Effector memory CD4-positive, alpha-beta T cell (primary cell): Measurements from ENCODE around the gene VPS35L.

Source experiments
- DNase-seq, 3 donors: peaks; one replicate each; pipeline ENCODE4 v3.0.0-alpha.2; 2020
- H3K27ac ChIP-seq: 2 replicates; pipeline ENCODE4 v1.7.0; 2013; ENCODE audit warnings: mild to moderate bottlenecking, low read length, moderate library complexity; ENCODE audit not compliant: insufficient read depth, poor library complexity, severe bottlenecking
- H3K27me3 ChIP-seq: replicated peaks from 2 replicates; pipeline ENCODE4 v1.7.0; 2013; ENCODE audit warnings: mild to moderate bottlenecking, low read length; ENCODE audit not compliant: insufficient read depth, control insufficient read depth, poor library complexity, severe bottlenecking
- H3K36me3 ChIP-seq: 2 replicates; pipeline ENCODE4 v1.7.0; 2013; ENCODE audit warnings: mild to moderate bottlenecking, low read length, moderate library complexity; ENCODE audit not compliant: control insufficient read depth, insufficient read depth
- H3K4me1 ChIP-seq: 2 replicates; pipeline ENCODE4 v1.7.0; 2013; ENCODE audit warnings: low read length, mild to moderate bottlenecking; ENCODE audit not compliant: control insufficient read depth, insufficient read depth, poor library complexity, severe bottlenecking
- H3K4me3 ChIP-seq: 2 replicates; pipeline ENCODE4 v1.7.0; 2013; ENCODE audit warnings: low read length, low read depth, mild to moderate bottlenecking; ENCODE audit not compliant: insufficient read depth, poor library complexity, severe bottlenecking
- H3K9me3 ChIP-seq: 2 replicates; pipeline ENCODE4 v1.7.0; 2013; ENCODE audit warnings: mild to moderate bottlenecking, low read length, moderate library complexity; ENCODE audit not compliant: control insufficient read depth

Gene VPS35L

GRCh38 chr16:19609359-19609758 is 53.9 kb downstream of the VPS35L start:
- Histone ChIP-seq H3K4me1 (no peaks in the 10 kb centered on the region), H3K4me3 (no peak overlapping the region), H3K27ac (no peak overlapping the region), H3K27me3 (no peaks in the 10 kb centered on the region), H3K9me3 (no peaks in the 10 kb centered on the region), H3K36me3 (peaks cover 31% of the 10 kb centered on the region)
- no peak for DNase-seq

DNA sequence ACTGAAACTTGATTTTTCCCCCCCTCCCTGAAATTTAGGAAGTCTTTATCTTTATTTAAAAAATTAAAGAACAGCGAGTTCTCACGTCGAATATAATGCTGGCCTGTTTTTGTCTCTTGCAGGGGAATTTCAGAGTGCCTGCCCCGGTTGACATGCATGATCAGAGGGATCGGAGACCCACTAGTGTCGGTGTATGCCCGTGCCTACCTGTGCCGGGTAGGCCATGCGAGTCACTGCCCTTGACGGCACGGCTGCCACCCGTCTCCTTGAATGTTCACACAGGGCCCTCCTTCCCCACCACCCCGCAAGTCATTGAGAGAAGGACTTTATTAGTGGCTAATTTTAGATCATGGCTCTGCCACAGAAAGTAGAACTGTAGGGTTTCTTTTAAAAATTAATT is 54.7 kb downstream of the VPS35L start:
- Histone ChIP-seq H3K27me3 (no peaks in the 10 kb centered on the region), H3K9me3 (no peaks in the 10 kb centered on the region), H3K27ac (no peak overlapping the region), H3K36me3 (peaks cover 31% of the 10 kb centered on the region), H3K4me1 (no peaks in the 10 kb centered on the region), H3K4me3 (no peak overlapping the region)
- no peak for DNase-seq

- DNase-seq: no peak
- Histone ChIP-seq H3K4me1 (no peaks in the 10 kb centered on the region), H3K9me3 (no peaks in the 10 kb centered on the region), H3K27ac (no peak overlapping the region), H3K36me3 (peaks cover 18% of the 10 kb centered on the region), H3K27me3 (no peaks in the 10 kb centered on the region), H3K4me3 (no peak overlapping the region)
Observed at GRCh38 chr16:19613834-19614233, 58.3 kb downstream of the VPS35L start.

DNA sequence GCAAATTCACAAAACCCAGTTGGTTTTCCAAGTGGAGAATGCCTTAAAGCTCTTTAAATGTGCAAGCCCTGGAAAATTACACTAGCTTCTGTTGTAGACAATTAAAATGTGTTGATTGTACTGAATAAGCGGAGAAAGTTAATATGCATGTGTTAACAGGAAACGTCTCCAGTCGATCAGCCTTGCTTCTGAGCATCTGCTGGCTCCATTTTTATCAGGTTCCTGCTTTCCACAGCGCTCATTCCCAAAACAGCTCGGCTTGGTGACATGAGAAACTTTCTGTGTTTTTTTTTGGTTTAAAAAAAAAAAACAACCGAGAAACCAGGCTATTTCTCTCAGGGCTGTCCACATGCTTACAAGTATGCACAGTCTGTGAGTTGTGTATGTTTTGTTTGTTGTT is 60.7 kb downstream of the VPS35L start:
- Histone ChIP-seq H3K4me3 (no peak overlapping the region), H3K4me1 (no peaks in the 10 kb centered on the region), H3K9me3 (no peaks in the 10 kb centered on the region), H3K36me3 (peaks cover 18% of the 10 kb centered on the region), H3K27ac (no peak overlapping the region), H3K27me3 (no peaks in the 10 kb centered on the region)
- DNase-seq: no peak

DNA sequence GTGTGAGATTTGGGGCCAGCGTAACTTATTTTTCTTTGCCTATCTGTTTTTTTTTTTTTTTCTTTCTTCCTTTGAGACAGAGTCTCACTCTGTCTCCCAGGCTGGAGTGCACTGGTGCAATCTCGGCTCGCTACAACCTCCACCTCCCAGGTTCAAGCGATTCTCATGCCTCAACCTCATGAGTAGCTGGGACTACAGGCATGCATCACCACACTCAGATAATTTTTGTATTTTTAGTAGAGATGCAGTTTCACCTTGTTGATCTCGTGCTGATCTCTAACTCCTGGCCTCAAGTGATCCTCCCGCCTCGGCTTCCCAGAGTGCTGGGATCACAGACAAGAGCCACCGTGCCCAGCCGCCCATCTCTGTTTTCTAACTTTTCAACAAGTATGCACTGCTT is 63.4 kb downstream of the VPS35L start:
- Histone ChIP-seq H3K36me3 (peaks cover 16% of the 10 kb centered on the region), H3K27me3 (no peaks in the 10 kb centered on the region), H3K4me1 (no peaks in the 10 kb centered on the region)

DNA sequence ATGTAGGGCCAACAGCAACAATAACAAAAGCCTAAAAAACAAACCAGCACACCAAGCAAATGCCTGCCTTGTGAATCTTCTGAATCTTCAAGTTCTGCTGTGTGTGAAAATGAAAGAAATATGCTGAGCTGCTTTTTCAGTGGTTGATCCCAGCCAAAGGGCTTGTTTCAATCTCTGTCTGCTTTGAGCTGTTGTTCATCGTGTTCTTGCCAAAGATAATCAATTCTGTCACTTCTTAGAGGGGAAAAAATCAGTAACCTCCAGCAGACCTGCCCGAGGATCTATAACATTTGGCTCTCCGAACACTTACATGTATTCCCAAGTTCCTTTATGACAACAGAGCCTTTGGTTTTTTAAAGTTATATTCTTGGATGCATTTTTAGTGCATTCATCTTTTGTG is 65.9 kb downstream of the VPS35L start:
- DNase-seq: no peak
- H3K4me3 ChIP-seq: no peak overlapping the region
- no peaks in the 10 kb centered on the region for H3K9me3 ChIP-seq
- H3K27ac ChIP-seq: no peak overlapping the region
- no peaks in the 10 kb centered on the region for H3K4me1 ChIP-seq
- H3K36me3 ChIP-seq: peaks cover 16% of the 10 kb centered on the region
- no peaks in the 10 kb centered on the region for H3K27me3 ChIP-seq

More for the DNA sequence above, 63.4 kb downstream of the VPS35L start:
- Histone ChIP-seq H3K27ac (no peak overlapping the region), H3K4me3 (no peak overlapping the region), H3K9me3 (no peaks in the 10 kb centered on the region)
- no peak for DNase-seq

- Histone ChIP-seq H3K4me1 (no peaks in the 10 kb centered on the region), H3K27ac (no peak overlapping the region), H3K36me3 (peaks cover 12% of the 10 kb centered on the region), H3K27me3 (no peaks in the 10 kb centered on the region), H3K4me3 (no peak overlapping the region), H3K9me3 (no peaks in the 10 kb centered on the region)
- DNase-seq: no peak
Observed at GRCh38 chr16:19625039-19625438, 69.5 kb downstream of the VPS35L start.

- Histone ChIP-seq H3K36me3 (peaks cover 18% of the 10 kb centered on the region), H3K4me3 (no peak overlapping the region), H3K4me1 (peaks cover 4% of the 10 kb centered on the region), H3K9me3 (no peaks in the 10 kb centered on the region), H3K27me3 (no peaks in the 10 kb centered on the region), H3K27ac (no peak overlapping the region)
- no peak for DNase-seq
Observed at GRCh38 chr16:19636436-19637267, 81.1 kb downstream of the VPS35L start.

GRCh38 chr16:19639986-19640421 is 84.5 kb downstream of the VPS35L start:
- H3K4me3 ChIP-seq: no peak overlapping the region
- DNase-seq: no peak
- no peak overlapping the region for H3K27ac ChIP-seq
- H3K27me3 ChIP-seq: no peaks in the 10 kb centered on the region
- H3K9me3 ChIP-seq: no peaks in the 10 kb centered on the region
- peaks cover 4% of the 10 kb centered on the region for H3K4me1 ChIP-seq
- peaks cover 24% of the 10 kb centered on the region for H3K36me3 ChIP-seq

- peaks cover 4% of the 10 kb centered on the region for H3K4me1 ChIP-seq
- H3K9me3 ChIP-seq: no peaks in the 10 kb centered on the region
- no peak overlapping the region for H3K27ac ChIP-seq
- peaks cover 15% of the 10 kb centered on the region for H3K36me3 ChIP-seq
- H3K27me3 ChIP-seq: no peaks in the 10 kb centered on the region
- no peak for DNase-seq
- H3K4me3 ChIP-seq: no peak overlapping the region
Observed at GRCh38 chr16:19642501-19642900, 87.0 kb downstream of the VPS35L start.
